ENCODE data around the gene EDEM3. TPM values are rescaled to one million over a fixed set of nuclear protein-coding genes. Genes with fewer than 3 reads are reported as not detected.
"Not testable (repeated sequence)": the region's sequence is repeated elsewhere in the genome, so short reads cannot be mapped to it uniquely, and the experiment has no call there.

EDEM3 gene
- total RNA-seq = 18.2 TPM

GRCh38 chr1:184754476-184755225 is at the start of gene EDEM3:
TSS of gene EDEM3 (minus strand) at chr1:184754858. CDS start at chr1:184754646, 212 bp downstream.
- ATAC-seq = peak; percentile 100

GRCh38 chr1:184804220-184804619 is 49.6 kb upstream of the EDEM3 start:
- peak; percentile 70 for ATAC-seq

DNA sequence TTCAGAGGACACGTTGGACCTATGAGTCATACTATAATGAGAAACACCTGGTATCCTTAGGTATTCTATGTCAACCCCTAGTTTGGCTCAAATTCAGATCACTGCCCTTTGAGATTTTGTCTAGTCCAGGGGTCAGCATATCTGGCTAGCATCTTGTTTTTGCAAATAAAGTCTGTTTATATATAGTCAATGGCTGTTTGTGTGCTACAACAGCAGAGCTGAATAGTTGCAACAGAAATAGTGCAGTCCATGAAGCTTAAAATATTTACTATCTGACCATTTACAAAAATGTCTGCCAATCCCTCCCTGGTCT is 48.5 kb upstream of the EDEM3 start:
- ATAC-seq = no peak

DNA sequence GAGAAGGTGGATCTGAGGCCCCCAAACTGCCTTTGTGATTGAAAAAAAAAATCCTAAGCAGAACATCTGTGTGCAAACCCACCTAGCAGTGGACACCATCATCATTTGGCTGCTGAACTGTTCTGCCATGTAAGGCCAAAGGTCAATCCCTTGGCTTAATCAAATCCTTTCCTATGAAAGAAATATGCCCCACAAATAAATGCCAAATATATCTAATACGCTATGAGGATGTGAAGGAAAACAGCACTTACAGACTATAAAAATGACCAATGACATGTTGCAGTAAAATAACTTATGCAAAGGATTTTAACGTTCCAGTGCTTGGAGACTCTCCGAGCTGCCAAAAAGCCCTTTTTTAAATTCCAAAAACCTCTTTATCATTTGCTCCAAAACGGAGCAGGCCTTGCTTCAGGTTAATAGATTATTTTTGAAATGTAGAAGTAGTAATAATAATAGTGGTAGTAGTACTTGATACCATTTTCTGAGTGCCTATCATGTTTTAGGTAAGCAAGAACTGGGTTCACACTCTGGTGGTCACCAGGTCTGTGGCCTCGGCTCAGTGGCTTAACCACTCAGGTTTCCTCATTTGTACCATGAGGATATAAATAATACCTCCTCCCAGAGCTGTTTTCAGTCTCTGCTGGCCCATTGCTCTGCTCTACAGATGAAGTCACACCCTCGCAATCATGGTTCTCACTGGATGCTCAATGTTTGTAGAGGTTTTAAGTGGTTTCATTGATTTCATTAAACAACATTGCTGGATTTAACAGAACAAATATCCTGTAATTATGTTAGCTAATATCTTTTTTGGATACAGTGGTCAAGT is 47.9 kb upstream of the EDEM3 start:
- ATAC-seq = no peak

DNA sequence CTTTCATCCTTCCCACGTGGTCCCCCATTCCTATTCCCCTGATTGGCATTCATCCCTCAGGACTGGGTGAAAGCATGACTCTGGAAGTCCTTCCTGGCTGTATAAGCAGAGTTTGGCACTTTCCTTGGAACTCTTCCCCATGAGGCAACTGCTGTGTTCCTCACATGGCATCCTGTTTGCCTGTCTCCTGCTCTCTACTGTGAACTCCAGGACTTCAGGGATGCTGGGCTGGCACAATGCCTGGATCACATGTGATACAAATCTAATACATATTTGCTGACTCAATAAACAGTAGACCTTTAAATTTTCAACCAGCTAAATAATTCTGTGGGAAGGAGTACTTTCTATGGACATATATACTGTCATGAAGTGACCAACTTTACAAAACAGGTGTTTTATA is 46.8 kb upstream of the EDEM3 start:
- ATAC-seq = no peak

- ATAC-seq = no peak
Measured at GRCh38 chr1:184800876-184801275, 46.2 kb upstream of the EDEM3 start.

- ATAC-seq = no peak
Measured at GRCh38 chr1:184793967-184794366, 39.3 kb upstream of the EDEM3 start.

DNA sequence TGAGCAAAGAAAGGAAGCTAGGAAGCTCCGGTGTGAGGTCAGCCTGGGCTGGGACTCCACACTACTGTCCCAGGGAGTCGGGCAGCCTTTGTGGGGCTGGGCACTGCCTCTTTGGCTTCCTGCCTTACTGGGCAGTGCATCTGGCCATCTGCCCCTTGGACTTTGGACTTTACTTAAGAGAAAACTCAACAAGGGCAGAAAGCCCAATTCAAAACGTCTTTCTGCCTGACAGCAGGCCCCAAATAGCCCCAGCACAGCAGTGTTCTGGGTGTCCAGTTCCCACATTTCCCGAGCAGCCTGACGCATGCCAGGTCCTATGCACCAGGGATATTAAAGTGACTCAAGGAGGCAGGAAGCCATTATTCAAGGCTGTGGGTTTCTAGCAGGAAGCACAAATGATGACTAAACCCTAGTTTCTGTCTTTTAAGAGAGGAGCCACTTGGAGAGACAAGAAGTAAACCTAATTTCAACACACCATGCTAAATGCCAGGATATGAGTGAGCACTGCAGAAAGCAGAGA is 37.9 kb upstream of the EDEM3 start:
- peak; percentile 89 for ATAC-seq

- ATAC-seq = no peak
Measured at GRCh38 chr1:184791550-184791900, 36.9 kb upstream of the EDEM3 start.

GRCh38 chr1:184790642-184791549 is 36.2 kb upstream of the EDEM3 start:
- no peak for ATAC-seq

DNA sequence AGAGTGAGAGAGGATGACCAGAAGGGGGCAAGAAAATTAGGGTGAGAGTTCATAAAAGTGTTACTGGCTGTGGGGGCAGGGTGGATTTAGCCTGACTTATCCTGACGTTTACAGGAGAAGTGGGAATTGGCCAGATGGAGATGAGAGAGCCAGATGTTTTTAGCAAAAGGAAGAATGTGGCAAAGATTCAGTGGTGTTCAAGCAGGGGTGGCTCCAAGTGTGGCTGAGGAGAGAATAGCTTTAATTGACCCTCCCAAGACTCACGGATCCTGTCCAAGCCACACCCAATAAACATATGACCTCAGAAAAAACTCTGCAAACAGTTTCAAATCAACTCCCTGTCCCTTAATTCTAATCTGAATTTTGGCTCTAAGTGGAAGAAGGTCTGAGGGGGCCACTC is 35.2 kb upstream of the EDEM3 start:
- no peak for ATAC-seq

- no peak for ATAC-seq
Measured at GRCh38 chr1:184788970-184789369, 34.3 kb upstream of the EDEM3 start.

GRCh38 chr1:184785529-184785928 is 30.9 kb upstream of the EDEM3 start:
- no peak for ATAC-seq

GRCh38 chr1:184783723-184784122 is 29.1 kb upstream of the EDEM3 start:
- not testable (repeated sequence) for ATAC-seq

DNA sequence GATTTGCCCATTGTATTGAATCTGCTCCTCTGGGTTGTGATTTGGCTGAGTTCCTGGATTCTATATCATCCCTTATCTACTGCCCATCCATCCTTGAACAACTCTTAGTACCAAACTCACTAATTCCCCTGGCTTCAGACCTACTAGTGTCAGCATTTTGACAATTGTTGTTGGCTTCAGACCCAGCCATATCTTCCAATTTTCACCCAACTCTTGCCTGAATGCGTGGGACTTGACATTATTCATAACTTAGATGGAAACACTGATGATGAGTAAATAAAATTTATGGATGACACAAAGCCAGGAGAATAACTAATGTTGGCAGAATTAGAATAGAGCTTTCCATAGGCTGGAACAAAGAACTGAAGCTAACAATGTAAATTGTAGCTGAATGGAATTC is 27.3 kb upstream of the EDEM3 start:
- ATAC-seq = no peak

DNA sequence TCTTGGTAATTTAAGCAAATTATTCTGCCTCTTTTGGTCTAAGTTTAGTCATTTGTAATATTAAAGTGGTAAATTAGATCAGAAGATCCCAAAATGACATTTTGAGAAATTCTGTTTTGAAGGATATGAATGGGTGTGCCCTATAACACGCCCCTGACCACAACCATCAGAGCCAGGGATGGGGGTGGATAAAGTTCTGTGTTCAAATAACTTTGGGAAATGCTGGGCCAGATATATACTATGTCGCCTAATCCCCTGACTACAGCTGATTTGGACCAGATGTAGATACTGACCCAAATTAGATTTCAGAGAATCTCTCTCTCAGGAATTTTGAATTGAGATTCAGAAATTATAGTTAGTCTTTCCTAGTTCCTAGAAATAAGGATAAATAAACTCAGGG is 21.2 kb upstream of the EDEM3 start:
- ATAC-seq = no peak

- ATAC-seq = no peak
Measured at GRCh38 chr1:184775329-184775728, 20.7 kb upstream of the EDEM3 start.

DNA sequence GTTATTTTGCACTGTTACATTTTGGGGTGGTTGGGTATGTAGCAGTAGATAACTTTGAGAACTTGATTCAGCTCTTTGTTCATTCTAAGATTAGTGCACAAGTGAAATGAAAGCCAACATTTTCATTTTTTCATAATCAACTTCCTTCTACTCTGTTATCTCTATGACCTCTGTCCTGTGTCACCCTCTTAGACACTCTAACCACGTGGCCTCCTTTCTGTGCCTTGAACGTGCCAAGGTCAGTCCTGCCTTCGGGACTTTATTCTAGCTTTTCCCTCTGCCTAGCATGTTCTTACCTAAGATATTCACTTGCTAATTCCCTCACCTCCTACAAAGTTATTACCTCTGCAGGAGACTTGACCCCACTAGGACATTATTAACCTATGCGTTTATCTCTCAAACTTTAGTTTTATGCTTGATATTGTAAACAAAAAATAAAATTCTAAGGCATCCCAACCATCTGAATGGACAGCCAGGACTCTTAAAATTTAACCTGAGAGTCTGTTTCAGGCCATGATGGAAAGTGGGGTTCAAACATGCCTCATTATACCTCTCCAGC is 19.2 kb upstream of the EDEM3 start:
- no peak for ATAC-seq

DNA sequence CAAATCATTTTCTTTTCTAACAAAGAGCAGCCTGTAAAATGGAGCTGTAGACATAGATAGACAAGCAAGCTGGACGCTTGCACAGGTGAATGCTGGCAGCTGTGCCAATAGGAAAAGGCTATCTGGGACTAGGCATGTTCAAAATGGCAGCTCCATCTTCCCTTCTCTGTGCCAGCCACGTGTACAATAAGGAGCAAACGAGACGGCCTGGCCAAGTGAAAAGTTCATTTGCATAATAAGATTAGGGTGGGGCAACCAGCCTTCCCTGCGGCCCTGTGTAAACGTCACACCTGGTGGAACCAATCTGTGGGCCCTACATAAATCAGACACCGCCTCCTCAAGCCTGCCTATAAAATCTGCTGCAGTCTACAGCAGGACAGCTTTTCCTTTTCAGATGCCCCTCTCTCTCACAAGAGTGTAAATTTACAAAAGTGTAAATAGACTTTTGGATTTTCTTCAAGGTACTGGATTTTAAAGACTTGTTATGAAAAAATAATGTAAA is 16.6 kb upstream of the EDEM3 start:
- ATAC-seq = no peak

DNA sequence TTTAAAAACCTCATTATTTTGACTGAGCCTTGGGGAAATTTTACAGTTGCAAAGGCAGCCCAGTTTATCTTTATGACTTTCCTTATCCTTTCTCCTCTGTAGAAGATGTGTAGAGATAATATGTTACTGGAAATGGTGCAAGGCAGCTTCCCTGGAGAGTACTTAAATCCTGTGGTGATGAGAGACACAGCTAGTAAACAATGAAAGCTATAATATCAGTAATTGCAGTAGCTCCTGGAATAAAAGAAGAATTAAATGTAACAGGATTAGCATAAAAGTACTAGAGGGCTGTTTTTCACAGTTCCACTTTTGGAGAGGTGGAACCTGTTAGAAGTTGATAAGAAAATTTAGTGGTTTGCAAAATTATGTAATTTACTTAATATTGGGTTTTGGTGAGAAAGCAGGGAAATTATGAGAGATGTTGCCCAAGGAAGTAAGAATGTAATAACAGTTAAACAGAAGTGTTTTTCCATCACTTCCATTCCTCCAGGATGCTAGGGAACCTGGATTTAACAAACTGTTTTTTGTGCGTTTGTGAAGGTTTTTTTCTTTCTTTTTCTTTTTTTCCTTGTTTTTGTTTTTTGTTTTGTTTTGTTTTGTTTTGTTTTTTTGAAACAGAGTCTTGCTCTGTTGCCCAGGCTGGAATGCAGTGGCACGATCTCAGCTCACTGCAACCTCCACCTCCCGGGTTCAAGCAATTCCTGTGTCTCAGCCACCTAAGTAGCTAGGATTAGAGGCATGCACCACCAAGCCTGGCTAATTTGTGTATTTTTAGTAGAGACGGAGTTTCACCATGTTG is 15.7 kb upstream of the EDEM3 start:
- ATAC-seq = no peak

GRCh38 chr1:184769241-184769640 is 14.6 kb upstream of the EDEM3 start:
- ATAC-seq = no peak

GRCh38 chr1:184768467-184768866 is 13.8 kb upstream of the EDEM3 start:
- no peak for ATAC-seq

All from esophagus mucosa (tissue), 1 donor.